Stimulated activated CD4-positive, alpha-beta T cell treated with anti-CD3 and anti-CD28 coated beads, Interleukin-4, amount 100 ng/mL, for 48 hours (primary cell): ENCODE measurements around the gene FBXW11.

Source experiments
- DNase-seq, 2 donors: peaks; one replicate each; pipeline ENCODE4 v3.0.0-alpha.2; 2020; ENCODE audit warnings: low read depth in 2 of 2

Gene FBXW11

DNA sequence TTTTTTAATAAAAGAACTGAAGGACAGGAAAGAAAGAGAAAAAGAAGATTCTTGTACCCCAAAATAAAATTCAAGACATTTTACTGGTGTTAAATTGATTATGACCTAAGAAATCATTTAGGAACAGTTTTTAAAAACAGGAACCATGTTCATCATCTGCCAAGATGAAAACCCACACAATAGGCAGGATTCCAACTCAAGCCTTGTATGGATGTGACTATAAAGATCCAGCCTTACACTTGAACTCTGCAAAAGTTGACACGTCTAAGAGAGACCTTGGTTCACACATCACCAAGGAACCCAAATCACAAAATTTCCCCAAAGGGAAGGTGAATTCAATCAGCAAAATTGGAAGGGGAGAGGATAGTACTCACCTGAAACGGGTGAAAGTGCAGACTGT, 138.2 kb downstream of the FBXW11 start:
- DNase-seq, result no peak

DNA sequence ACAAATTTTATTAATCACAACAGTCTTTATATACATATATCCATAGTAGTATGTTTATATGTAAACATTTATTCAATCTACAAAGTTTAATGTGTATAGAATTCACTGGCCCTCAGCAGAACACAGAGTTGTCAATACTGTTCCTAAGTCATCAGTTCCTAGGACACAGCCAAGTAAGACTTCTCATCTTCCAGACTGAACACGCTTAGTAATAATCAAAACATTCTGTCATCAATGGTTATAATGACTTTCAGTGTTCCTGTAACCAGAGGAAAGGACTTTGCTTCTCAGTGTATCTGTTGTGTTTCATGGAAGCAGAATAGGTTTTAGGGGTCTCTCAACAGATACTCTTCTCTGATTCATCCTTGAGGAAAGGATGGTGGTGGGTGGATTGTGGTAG, 138.7 kb downstream of the FBXW11 start:
- no peak for DNase-seq

DNA sequence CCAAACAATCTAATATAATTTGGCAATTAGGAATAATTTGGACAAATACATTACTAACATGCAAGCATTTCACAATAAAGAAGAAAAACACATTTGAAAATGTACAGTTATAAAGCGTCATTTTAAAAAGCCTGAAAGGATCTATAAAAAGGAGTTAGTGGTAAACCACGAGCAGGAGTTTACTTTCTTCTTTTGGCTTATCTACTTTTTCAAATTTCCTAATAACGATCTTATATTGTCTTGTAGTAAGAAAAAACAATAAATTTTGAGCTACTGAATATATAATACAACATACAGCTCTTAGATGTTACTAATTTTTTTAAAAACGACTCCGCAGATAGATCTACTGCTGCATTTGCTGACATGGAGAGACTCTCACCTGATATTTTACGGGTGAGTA, 141.0 kb downstream of the FBXW11 start:
- DNase-seq, result no peak

DNA sequence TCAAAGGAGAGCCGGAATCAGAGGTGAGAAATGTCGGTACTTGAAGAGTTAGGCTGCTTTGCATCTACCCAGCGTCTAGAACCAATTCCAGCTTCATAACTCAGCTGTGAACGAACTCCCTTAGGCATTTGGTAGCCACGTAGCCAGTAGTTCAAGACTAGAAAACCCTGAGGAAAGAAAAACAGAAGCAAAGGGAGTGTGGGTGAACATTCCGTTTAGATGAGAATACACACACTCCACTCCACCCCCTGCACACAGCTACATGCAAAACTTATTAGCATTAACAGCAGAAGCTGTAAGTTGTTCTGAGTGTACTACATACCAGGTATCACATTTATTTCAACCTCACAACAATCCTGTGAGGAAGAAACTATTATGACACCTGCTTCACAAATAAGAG, 142.5 kb downstream of the FBXW11 start:
- no peak for DNase-seq

DNA sequence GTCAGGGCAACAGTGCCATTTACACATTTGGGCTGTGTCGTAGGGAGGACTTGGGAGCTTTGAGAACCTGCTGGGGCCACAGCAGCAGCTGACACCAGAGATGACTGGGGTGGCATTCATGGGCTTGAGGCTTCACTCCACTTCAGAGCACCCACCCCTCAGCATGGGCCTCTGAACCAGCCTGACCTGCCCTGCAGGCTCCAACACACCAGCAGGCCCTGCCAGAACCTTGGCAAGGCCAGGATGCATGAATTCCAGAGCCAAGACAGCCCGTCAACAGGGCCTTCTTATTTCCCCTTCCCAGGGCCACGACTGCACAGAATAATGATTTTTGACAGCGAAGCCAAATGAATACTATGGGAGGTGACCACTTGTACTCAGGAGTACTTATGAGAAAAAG, 143.8 kb downstream of the FBXW11 start:
- no peak for DNase-seq

DNA sequence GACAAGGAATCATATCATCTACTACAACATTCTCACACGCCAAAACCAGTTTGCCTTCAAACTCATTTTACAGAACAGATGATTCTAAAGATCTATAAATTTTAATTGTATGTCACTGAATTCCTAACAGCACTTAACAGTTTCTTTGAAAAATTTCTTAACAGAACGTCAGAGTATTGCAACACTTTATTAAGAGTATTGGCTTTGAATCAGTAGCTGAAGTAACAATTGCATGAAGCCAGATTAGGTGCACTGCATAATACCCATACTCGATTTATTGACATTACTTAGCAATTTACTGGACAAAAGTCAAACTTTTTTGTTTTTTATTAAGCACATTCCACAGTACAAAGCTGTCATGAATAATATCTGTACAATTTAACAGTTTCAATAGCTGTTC, 145.1 kb downstream of the FBXW11 start:
- no peak for DNase-seq

DNA sequence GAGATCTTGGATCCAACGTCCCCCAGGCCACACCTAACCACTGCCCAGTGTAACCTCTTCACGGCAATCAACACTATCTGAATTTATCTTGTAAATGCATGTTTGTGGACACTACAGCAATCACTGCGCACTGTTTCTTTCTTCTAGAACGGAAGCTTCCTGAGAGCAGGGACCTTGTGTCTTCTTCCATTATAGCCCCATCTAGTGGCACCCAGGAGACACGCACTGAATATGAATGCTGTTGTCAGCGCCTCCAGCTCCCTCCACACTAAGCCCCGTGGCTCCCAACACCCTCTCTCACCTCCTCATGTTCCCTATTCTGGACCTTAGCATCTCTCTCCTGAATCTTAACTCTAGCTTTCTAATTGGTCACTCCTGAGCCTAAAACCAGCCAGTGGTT, 148.1 kb downstream of the FBXW11 start:
- DNase-seq, result no peak

DNA sequence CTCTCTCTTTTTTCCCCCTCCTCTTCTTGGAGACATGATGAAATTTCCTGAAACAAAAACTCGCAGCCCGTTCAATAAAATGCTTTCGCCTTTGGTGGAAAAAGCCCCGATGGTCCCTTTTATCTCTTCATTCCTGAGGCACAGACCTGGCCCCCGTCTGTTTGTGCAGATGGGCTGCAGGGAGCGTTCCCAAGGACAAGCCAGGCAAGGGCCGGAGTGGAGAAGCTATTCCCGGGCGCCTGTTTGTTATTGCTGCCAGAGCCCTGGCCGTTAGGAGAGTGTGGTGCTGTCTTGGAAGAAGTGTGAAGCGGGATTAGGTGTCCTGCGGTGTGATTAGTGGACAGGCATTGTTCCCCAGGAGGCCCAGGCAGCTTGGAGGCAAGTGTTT, 149.0 kb downstream of the FBXW11 start:
- DNase-seq, result no peak

DNA sequence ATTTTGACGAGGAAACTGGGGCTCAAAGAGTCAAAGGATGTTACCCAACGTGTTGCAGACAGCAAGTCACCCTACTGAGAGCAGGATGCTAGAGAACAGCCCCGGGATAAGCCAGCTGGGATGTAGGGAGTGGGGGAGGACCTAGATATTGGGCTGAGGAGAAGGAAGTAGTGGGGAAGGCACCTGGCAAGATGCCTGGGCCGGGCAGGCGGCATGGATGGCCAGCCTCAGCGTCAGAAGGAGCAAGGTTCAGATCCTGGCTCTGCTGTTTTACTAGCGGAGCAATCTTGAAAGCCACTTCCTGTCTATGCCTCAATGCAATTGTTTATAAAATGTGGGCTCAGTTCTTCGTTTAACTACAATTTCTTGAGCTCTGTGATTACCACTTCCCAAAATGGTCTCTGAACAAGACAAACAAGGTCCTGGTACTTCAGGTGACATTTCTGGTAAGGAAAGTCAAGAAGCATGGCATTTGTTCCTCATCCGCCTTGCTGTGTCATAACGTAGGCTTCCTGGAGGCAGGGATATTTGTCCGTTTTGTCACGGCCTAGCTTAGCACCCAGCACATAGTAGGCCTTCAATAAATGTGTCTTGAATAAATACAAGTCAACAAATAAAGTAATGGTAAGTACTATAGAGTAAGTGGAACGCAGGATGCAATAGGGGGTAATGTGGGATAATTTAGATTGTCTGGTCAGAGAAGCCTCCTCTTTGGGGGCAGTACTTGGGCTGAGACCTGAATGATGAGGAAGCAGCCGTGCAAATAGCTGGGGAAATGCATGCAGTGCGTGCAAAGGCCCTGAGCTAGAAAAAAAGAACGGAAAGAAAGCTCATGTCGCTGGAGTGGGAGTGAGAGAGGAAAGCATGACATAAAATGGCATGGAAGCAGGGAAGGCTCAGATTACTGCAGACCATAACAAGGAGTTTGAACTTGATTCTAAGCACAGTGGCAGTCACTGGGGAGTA, 150.4 kb downstream of the FBXW11 start:
- DNase-seq, result no peak

DNA sequence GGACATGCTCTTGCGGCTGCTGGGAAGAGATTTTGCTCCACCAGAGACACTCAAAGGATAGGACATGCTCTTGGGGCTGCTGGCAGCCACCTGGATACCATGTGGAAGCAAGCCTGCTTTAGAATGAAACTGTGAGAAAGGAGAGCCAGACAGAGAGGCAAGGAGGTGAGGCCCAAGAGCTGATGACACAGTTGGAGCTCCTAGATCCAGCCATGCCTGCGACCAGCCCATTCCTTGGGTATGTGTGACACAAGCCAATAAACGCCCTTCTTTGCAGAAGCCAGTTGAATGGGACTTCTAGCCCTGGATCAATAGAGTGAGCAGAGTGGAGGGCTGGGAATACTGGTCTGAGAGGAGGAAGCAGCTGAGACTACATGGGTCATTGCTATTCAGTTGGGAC, 151.2 kb downstream of the FBXW11 start:
- no peak for DNase-seq

DNA sequence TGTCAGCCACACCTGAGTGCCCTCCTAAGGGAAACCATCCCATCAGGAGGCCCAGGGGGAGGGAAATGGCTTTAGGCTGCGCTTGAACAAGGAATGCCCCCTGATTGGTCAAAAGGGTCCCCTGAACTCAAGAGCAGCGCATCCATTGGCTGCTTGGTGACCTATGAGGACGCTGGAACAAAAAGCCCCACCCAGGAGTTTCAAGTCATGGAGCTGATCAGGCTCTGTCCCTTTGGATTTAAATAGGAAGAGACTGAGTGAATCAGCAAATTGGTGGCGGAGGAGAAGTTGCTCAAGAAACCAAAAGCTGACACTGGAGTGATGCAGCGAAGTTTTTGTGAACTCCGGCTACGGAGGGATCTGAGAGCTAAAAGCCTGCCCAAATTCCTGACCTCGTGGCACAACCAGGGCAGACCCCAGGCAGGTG, 154.2 kb downstream of the FBXW11 start:
- no peak for DNase-seq

DNA sequence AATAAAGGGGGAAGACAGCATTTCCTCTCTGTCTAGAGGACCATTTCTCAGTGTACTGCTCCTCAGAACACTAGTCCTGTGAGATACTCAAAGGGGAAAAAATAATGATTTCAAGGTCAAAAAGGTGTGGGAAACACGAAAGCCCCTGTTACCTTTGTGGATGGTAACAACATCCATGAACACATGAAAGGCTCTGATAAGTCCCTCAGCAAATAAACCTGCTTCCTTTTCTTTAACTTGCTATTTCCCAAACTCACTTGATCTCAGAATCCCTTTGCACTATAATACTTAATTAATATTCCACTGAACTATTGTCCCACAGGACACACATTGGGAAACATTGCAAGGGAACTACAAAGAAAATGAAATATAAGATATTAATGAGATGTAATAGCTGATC, 155.2 kb downstream of the FBXW11 start:
- no peak for DNase-seq

DNA sequence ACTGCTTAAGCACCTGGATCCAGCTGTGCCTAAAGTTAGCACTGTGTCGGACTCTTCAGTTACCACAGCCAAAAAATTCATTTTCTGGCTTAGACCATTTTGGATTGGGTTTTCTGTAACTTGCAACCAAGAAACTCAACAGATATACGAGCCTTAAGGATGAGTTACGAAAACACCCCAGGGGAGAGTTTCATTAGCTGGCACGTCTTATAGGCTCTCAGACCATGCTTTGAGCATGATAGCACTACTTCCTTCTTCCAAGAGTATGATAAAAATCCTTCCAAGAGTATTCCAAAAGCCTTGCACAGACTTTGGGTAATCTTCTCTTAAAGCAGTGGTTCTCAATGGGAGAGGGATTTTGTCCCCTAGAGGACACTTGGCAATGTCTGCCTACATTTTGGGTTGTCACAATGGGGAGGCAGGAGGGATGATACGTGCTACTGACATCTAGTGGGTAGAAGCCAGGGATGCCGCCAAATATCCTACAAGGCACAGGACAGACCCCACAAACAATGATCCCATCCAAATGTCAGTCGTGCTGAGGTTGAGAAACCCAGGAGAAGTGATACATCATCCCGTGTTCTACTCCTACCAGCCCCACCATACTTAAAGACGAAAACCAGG, 156.0 kb downstream of the FBXW11 start:
- DNase-seq, result no peak

DNA sequence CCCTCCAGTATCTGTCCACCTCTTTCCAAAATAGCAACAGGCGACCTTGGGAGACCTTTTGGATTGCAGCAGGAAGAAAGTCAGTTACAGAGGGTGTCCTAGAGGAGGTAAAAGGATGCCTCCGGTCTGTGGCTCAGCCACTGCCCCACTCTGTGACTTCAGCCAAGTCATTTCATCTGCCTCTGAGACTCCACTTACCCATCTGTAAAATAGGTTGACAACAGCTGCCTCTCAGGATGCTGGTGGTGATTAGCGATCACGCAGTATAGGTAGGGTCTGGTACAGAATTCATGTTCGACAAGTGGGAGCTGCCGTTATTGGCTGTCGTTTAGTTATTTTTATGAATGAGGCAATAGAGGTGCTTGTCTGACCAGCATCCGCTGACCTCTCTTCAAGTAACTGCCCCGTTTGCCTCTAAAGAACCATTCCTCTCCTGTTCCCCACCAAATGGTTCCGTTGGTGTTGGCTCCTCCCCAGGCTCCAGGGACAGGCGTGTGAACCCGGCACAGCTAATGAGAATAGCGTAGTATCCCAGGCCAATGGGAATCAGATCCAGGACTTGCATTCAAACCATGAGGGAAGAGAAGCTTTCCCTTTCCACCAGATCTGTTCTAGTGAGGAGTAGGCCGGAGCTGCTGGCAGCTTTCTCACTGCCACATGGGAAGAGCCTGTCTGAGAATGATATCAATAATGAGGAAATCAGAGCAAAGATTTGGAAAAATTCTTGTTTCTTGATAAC, 156.7 kb downstream of the FBXW11 start:
- no peak for DNase-seq

DNA sequence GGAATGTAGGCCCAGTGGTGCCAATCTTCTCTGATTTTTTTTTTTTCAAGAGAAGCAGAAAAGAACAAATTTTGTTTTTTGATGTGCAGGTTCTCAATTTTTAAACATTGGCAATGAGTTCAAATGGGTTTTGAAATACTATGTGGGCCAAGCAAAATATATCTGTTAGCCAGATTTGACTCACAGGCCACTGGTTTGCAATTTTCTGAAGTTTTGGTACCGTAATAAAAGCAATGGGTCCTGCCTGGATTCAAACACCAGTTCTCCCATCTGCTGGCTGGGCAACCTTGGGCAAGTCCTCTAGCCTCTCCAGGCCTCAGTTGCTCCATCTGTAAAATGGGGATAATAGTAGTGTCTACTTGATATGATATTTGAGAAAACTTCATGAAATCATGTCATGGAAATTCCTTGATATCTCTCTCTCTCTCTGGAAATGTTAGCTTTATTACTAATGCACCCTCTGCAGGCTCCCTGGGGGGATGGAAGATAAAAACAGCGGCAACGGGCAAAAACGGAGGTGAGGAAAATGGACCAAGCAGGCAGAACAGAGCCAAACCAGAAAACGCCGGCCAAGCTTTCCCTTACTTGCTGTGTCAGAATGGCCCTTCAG, 157.4 kb downstream of the FBXW11 start:
- no peak for DNase-seq

DNA sequence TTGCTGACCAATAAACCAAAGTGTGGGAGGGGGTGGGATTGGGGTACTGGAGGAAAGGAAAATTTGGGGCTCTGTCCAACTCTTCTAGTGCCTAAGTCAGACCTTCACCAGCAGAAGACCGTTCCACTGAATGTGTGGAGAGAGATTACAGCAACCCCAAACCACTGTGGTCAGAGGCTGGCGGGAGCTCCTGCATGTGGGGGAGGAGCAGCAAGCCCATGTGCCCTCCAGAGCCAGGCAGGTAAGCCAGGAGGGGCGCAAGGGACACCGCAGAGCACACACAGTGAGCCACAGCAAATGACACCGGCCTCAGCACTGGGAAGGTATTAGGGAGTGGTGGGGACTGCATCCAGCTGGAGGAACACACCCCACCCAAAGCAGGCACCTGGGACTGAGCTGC, 158.0 kb downstream of the FBXW11 start:
- DNase-seq, result no peak

DNA sequence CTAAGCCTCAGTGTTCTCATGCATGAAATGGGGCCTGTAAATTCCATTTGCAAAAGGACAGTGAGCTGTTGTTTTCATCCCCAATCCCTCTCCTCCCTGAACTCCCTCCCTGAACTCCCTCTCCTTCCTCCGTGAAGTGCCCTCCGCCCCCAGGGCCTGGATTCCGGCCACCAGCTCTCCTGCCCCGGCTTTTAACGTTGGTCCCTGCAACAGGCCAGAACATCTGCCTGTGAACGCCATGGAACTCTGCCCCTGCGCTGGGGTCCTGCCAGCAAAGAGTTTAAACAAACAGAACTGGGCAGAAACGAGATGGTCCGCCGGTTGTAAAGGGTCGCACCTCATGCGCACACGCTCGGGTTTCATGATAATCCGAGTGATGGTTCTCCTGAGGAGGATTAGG, 158.4 kb downstream of the FBXW11 start:
- no peak for DNase-seq

DNA sequence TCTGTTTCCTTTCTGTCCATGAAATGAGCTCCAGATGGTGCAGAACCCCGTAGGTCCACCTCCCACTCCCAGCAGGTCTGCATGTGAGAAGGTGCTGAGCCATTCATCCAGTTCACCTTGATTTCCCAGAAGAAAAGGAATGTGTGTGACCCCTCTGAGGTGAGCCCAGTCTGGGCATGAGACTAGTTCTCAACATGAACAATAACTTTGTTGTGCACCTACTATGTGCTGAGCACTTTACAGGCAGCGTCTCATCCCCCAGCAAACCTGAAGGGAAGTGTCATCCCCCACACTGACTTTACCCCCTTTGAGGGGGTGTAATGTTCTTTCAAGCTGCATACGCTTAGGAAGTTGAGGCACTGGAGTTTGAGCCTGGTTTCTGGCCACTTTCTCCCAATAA, 159.4 kb downstream of the FBXW11 start:
- no peak for DNase-seq

DNA sequence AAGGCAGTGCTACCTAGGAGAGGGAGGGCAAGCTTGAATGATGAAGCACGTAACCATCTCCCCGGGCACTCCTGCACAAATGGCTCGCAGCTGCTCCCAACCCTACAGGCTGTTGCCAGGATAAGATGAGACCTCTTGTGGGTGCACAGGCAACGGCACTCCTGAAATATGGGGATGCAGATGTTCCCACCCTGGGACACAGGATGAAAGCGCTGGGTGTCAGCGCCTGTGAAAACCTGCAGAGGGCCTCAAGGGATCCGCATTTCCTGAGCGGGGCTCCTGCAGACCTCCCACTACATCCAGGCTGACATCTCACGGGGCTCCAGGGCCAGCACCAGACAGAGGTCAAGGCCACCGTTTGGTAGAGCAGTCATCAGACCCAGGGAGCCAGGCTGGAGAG, 160.1 kb downstream of the FBXW11 start:
- no peak for DNase-seq

DNA sequence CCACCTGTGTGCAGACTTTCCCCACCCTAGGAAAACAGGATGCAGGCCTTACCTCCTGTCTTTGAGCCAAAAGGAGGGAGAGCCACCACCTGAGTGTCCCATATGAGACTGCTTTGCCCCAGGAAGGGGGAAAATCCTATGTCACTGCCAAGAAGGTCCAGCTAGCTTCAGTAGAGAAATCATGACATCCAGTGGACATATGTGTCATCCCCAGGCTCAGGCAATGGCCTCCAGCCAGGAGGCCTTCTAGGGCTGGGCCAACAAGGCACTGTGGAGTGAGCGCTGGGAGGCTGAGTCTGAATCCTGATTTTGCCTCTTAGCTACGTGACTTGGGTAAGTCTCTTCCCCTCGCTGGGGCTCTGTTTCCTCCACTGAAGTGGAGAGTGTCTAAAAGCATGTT, 160.6 kb downstream of the FBXW11 start:
- DNase-seq, result no peak

DNA sequence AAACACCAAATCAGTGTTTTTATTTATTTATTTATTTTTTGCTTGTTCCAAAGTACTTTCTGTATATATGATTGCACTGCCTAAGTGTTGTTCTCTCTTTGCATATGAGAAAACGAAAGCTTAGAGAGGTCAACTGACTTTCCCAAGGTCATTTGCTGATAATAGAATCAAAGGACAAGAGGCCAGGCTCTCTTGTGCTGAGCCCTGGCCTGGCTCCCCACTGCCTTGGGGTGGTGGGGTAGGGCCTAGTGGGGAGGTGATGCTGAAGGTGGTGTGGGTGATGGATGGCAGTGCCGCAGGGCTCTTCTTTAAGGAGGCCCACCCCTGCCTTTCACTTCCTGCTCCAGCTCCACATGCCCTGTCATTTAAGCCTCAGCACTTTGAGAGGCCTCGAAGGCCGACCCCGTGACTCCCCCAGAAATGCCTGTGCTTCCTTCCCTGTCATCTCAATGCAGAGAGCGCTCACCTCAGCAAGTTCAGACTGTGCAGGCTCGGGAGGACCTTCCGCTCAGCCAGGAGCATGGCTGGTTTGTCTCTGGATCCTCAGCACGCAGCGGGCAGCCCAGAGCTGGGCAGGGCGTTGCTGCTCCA, 161.3 kb downstream of the FBXW11 start:
- DNase-seq, result no peak

DNA sequence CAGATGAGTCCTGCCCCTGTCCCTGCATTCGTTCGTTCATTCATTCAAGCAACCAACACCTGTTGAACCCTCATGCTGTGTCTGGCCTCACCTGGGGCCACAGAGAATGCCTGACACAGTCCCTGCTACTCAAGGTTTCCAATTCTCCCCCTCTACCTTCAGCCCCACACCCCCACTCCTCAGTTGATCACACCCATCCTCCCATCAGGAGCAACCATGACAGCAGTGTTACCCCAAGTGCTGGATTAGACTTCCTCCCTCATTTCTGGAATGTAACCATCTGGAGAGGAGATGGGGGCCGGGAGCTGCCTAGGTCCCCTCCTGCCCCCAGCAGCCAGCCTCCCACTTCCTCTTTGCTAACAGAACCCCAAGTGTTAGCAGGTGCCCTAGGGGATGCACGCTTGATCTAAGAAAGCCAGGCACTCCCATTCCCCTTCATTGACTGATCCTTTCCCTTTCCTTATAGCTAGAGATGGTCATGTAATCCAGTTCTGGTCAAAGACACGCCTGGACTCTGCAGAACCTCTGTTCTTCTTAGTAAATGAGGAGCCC, 163.6 kb downstream of the FBXW11 start:
- DNase-seq, result no peak
